GM18873 (cell line): ENCODE data around the gene MRPL3.

ENCODE experiments used
- ATAC-seq: cut with Tn5 transposase; IDR thresholded peaks from one replicate; pipeline ENCODE4 v1.9.1; 2021; ENCODE audit warnings: mild to moderate bottlenecking, moderate library complexity, moderate number of reproducible peaks; ENCODE audit not compliant: unreplicated experiment, low FRiP score

The MRPL3 gene

DNA sequence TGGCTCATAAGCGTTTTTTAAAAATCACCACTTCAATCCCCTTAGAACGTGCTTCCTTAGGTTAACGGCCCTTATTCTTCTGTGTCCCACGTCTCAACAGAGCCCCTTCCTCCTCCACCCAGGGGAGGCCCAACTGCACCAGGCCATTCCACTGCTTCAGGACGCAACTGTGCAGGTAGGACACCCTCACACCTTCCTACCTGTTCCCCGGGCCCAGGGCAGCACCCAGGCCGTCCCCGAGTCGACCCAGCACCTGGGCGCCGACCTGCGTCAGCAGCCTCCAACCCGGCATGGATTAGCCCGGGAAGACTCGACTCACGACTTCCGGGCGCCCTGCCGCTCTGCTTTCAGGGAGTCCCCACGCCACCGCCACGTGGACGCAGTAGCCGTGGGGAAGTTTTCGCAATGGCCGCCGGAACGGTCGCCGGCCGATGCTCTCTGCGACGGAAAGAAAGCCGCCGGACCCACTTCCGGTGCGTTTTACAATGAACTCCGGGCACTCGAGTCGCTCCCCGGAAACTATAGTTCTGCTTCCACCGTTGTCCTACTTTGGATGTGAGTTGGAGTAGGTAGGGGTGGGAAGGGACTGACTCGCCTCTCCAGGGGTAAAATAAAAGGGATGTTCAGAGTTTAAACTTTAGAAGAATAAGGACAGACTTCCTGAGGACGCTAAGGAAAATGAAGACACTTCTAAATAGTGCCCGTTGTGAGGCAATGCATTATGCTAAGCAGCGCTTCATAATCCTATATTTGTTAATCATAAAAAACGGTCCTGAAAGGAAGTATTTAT, at the start of gene MRPL3:
TSS of gene MRPL3 (minus strand) at position 442 of the 790 bp plus-strand sequence. CDS start at position 292, 150 bp downstream.
- peak; percentile 88 for ATAC-seq

- no peak for ATAC-seq
Measured at GRCh38 chr3:131551761-131552160, 49.0 kb upstream of the MRPL3 start.

DNA sequence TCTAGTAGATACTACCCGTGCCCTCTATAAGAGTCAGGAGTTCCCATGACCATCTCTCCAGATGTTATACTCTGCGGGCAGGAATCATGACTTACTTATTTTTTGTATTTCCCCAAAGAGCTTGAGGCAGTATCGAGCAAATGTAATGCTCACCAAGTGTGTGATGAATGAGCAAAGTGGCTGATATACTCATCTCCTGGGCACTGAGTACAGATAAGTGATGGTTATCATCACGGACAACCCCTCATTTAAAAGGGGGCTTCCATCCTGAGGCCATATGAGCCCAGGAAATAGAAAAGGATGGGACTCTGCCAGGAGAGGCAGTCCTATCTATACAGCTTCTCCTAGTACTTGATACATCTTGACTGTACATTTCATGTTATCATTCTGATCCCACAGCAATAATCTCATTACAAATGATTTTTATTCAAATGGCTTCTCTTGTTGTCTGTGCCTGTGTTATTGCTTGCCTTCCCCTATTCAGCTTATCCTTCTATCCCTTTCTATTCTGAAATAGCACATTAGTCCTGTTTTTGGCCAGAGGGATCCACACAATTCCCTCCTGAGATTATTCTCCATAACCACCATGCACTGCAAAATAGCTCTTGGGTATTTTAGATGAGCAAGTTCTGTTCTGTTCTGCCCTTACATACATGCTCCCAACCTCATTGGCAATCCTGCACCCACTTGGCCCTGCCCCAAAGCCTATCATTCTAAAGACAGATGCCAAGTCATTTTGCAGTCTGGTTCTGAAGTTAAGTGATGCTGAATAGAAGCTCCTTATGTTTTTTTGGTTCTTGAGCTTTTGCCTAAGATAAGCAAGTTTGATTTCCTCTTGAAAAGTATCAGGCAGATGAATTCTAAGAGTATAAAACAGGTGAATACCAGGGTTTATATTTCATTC, 48.0 kb upstream of the MRPL3 start:
- no peak for ATAC-seq

DNA sequence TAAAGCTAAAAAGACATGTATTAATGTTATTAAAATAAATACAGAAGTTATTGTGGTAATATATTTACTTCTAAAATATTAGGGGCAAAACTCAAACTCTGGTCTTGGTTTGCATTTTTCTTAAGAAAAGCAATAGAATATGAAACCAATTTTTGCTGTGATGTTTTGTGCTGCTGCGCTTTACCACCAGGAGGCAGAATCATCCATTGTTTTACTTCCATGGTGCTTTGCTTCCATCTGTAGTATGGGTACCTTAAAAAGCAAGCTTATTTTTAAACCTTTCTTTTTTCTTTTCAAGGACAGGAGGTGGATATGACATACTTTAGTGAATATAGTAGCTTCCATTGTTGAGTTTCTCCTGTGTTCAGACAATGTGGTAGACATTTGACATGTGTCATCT, 46.6 kb upstream of the MRPL3 start:
- no peak for ATAC-seq

- no peak for ATAC-seq
Measured at GRCh38 chr3:131547585-131547984, 44.8 kb upstream of the MRPL3 start.

DNA sequence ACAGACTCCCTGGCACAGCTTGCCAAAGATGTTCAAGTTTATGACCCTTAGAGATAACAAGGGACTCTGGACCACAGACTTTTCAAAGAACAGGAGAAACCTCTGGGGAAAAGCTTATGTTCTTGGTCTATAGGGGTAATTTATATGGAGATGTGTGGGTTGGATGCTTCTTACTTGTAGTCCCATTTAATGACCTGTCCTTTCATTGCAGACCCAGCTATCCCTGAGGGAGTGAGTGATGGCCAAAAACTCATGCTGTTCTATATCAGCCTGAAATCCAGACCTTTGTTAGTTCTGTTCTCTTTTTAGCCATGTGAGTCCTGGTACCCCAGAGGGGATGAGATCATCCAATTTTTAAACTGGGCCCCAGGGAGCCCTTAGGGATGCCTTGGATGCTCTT, 43.7 kb upstream of the MRPL3 start:
- ATAC-seq = no peak

- no peak for ATAC-seq
Measured at GRCh38 chr3:131544557-131544956, 41.8 kb upstream of the MRPL3 start.

DNA sequence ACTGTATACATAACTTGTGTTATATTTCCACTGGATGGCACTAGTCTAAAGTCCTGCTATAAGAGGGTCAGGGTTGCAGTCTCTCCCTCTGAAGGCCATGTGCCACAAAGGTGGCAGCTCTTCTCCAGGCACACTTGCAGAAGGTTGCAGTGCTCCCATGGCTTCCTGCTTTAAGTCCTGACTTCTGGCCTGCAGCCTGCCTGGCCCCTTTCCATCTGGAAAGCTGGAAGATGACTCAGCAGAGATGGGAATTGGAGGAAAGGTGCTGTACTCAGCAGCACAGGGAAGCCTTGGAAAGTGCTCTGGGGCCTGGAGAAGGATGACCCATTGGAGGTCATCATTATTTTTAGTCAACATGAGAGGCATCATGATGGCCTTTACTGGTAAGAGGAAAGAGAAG, 40.9 kb upstream of the MRPL3 start:
- ATAC-seq = no peak

DNA sequence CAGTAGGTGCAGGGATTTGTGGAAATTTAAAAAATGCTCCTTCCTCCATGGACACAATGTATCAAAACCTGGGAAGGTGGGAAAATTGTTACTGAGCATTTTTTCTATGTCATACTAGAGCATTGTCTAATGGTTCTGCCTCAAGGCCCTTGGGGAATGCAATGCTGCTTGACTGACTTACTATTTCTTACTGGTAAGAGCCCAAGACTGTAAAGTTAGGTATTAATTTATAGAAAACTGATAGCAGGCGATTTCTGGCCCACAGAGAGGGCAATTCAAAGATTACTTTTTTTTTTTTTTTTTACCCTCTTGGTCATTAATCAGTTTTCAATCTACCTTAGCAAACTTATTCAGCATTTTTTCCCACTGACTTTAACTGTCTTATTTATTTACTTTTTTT, 38.5 kb upstream of the MRPL3 start:
- no peak for ATAC-seq

DNA sequence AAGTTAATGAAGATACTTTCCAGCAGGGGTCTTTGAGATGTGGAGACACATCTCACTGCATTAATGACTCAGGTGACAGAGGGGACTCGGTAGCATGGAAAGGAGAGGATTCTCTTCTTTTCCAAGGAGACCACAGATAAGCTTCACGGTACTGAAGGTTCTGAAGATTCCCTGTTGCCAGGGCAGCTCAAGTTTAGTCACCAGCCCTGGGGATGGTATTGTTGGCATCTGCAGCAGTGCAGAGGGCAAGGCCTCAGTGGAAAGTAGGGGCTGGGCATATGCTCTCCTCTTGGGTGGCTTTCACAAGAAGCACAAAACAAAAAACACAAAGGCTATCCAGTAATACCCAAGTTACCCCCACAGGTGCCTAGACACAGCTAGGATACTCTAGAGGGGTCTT, 38.0 kb upstream of the MRPL3 start:
- no peak for ATAC-seq

- ATAC-seq = no peak
Measured at GRCh38 chr3:131540143-131540542, 37.4 kb upstream of the MRPL3 start.

- ATAC-seq = no peak
Measured at GRCh38 chr3:131538968-131539367, 36.2 kb upstream of the MRPL3 start.

DNA sequence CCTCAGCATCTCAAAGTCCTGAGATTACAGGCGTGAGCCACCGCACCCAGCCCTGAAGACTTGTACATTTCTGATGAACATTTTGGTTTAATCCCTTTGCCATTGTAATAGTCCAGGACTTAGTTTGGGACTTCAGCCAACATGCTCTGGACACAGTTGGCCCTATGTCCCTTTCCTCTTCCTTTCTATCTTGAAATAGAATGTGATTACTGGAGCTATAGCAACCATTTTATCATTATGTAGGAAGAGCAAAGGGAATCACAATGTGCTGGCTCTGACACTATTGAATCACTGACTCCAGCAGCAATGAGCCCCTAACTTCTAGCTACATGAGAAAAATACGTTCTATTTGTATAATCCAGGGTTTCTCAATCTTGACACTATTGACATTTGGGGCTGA, 34.8 kb upstream of the MRPL3 start:
- no peak for ATAC-seq

DNA sequence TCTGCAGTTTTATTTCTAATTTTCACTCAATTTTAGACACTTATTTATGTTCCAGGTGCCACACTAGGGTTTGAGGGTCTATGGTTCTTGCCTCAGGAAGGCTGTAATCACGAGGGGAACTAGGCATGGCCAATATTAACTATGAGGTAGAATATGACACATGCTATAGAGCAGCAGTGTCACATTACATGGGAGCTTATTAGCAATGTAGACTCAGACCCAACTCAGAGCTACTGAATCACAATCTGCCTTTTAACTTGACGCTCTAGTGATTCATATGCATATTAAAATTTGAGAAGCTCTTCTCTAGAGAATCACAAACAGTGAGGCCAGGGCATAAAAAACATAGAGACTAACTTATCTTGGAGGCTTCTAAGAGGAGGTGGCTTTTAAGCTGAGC, 32.8 kb upstream of the MRPL3 start:
- ATAC-seq = no peak

DNA sequence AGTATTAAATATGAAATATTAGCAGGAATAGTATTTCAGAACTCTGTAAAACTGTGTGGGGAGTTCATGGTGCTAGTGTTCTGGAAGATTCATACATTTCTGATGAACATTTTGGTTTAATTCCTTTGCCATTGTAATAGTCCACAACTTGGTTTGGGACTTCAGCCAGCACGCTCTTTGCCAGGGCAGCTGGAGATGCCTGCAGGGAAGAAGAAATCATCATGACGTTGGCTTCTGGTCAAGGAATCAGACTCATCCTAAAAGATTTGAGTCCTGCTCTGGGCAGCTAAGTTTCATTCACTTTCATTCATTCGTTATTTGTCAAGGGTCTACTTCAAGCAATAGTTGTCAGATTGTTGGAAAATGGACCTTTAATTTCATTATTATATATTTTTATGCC, 32.4 kb upstream of the MRPL3 start:
- no peak for ATAC-seq

GRCh38 chr3:131532645-131533044, 29.9 kb upstream of the MRPL3 start:
- ATAC-seq = no peak

DNA sequence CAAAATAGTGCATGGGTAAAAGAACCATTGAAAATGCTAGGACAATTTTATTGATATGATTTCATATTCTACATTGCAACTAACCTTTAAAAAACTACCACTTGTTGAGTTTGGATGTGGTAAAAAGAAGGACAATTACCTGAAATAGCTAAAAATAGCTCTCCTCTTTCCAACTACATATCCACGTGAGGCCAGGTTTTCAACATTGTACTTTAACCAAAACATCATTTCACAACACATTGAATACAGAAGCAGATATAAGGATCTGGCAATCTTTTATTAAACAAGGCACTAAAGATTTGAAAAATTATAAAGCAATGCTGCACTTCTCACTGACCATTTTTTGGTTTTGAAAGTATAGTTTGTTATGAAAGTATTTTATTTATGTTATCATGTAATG, 28.1 kb upstream of the MRPL3 start:
- ATAC-seq = no peak

DNA sequence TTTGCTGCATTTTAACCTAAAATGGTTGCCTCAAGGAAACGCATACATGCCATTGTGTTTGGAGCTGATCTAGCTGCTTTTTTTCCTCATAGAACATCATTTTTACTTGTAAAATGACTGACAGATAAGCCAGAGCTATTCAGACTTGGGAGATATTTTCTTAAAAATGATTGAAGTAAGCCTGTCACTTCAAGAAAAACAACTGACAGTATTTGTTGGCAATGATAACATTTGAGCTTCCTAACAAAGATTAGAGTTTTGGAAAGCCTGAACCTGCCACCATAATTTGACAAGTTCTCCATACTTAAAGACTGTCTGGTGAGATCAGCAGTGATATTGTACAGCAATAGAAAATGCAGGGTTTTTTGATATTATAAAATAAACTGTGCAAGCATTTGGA, 27.6 kb upstream of the MRPL3 start:
- no peak for ATAC-seq

DNA sequence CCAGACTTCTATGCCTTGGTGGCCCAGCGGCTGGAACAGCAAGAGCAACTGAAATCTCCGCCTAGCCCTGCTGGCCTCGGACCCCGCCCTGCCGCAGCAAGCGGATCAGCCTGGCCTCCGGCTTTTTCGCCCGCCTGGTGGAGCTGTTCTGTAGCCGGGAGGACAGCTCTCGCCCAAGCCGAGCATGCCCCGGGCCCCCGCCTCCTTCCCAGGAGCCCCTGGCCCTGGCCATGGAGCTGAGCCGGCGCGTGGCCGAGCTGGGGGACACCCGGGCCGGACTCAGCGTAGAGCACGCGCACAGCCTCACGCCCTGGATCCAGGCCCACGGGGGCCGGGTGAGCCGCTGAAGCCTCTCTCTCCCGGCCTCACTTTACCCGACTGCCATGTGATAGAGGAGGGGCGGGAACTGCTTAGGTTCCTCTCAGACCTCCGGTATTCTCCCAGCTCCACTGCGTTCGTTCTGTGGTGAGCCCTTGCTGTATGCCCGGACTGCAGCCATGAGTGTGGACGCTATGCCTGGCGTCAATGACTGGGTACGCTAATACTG, 24.1 kb upstream of the MRPL3 start:
- no peak for ATAC-seq

DNA sequence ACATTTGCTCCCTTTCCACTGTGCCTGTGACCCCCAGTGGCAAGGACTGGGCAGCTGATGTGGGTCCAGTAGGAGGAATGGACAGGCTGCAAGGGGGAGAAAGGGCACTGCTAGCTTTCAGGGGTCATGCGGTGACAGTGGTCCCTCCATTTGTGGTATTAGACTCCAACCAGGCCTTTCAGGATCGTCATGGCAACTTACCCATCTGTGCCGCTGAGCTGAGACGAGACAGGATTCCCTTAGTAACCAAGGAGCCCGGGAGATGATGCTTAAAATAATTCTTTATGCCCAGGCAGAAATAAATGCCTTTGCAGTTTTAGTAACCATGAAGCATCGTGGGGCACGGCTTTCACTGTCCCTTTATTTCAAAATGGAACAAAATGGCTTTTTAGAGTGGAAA, 15.9 kb upstream of the MRPL3 start:
- no peak for ATAC-seq

DNA sequence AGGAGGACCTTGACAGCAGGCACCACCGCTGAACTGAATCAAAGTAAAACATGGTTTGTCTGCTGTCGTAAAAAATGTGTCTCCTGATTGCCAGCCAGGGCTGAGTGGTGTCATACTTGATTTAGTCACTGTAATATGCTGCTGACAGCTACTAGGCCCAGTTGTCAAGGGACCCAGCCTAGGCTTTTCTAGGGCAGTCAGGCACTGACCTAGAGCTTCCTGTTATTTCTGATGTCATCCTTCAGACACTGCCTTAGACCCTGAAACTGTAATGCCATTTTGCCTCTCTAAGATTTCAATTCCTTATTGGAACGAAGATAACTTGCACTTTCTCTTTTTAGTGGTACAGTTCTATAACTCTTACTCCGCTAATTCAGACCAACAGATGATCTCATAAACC, 2.6 kb upstream of the MRPL3 start:
- ATAC-seq = no peak

DNA sequence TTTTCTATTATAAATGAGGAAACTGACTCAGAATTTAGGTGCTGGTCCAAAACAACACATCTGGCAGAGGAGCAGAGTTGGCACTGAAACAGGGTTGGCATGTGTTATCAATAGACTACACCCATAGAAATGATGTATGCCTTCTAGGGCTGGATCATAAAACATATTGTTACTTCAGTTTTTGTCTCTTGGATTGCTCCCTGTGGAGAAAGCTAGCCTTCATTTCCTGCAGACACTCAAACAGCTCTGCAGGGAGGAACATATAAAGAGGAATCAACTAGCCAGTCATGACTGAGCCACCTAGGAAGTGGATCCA, 507 bp upstream of the MRPL3 start:
- no peak for ATAC-seq
